ENCODE results near the gene CHRNA3. TPM values are rescaled to one million over a fixed set of nuclear protein-coding genes. Genes with fewer than 3 reads are reported as not detected.

CHRNA3 gene
- polyA plus RNA-seq, 1 donor (not counting 4 experiments of a cell fraction or from before 2014, with no cell fraction given), result not detected

DNA sequence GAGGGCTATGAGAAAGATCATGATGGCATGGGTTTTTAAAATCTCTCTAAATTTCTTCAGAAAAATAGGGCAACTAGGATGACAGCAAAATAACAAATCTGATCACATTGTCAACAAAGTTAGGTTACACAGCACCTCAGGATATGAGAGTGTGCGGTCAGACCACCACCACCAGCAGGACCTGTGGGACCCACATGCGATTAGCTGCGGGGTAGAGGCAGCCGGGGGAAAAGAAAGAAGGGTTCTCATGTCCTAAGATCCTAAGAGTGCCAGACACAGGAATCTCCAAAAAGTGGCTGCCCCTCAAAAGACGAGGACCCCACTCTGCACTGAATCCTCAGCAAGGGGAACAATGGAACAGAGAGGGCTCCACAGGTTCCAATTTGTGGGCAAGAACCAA lies 15.6 kb downstream of the CHRNA3 start:
- H3K9ac ChIP-seq (ENCODE audit: control insufficient read depth, extremely low read depth, insufficient read depth, low read length), result no peak overlapping the region
- H4K20me1 ChIP-seq (ENCODE audit: control insufficient read depth, extremely low read depth, insufficient read depth, low read length), result no peaks in the 10 kb centered on the region
- no peaks in the 10 kb centered on the region for H3K79me2 ChIP-seq (ENCODE audit: control insufficient read depth, insufficient read depth, low read length)
- no peaks in the 10 kb centered on the region for H3K4me1 ChIP-seq (ENCODE audit: control insufficient read depth, extremely low read depth, insufficient read depth, low read length)
- H3K4me3 ChIP-seq (ENCODE audit: control insufficient read depth in 2 of 3, extremely low read depth in 1 of 3, insufficient read depth in 2 of 3, low read depth in 1 of 3, low read length in 3 of 3), result no peak overlapping the region
- dilution Hi-C loops (cut with MboI; ENCODE audit: extremely low pct_ligation_motif_present, low sequenced_read_pairs), result no loop called here
- H2AFZ ChIP-seq (ENCODE audit: control insufficient read depth, low read length), result no peak overlapping the region
- TF ChIP-seq EZH2 (IDR thresholded peaks at IDR 0.05; ENCODE audit: low read length), result no peak
- TF ChIP-seq, protein P1, sequence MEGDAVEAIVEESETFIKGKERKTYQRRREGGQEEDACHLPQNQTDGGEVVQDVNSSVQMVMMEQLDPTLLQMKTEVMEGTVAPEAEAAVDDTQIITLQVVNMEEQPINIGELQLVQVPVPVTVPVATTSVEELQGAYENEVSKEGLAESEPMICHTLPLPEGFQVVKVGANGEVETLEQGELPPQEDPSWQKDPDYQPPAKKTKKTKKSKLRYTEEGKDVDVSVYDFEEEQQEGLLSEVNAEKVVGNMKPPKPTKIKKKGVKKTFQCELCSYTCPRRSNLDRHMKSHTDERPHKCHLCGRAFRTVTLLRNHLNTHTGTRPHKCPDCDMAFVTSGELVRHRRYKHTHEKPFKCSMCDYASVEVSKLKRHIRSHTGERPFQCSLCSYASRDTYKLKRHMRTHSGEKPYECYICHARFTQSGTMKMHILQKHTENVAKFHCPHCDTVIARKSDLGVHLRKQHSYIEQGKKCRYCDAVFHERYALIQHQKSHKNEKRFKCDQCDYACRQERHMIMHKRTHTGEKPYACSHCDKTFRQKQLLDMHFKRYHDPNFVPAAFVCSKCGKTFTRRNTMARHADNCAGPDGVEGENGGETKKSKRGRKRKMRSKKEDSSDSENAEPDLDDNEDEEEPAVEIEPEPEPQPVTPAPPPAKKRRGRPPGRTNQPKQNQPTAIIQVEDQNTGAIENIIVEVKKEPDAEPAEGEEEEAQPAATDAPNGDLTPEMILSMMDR (optimal IDR thresholded peaks at IDR 0.05 in 1 of 3, IDR thresholded peaks at IDR 0.05 in 1 of 3, conservative IDR thresholded peaks at IDR 0.05 in 1 of 3; ENCODE audit: extremely low read depth in 1 of 3, insufficient read depth in 2 of 3, low read length in 3 of 3), result no peak
- H3K9me1 ChIP-seq (ENCODE audit: control insufficient read depth, extremely low read depth, insufficient read depth, low read length), result no peaks in the 10 kb centered on the region
- no peaks in the 10 kb centered on the region for H3K27me3 ChIP-seq (ENCODE audit: control insufficient read depth, extremely low read depth, insufficient read depth, low read length)
- DNase-seq (ENCODE audit: low read depth, low spot score) (no peak), FAIRE-seq (no peak)
- no peak overlapping the region for H3K27ac ChIP-seq (ENCODE audit: control insufficient read depth, insufficient read depth, low read length)
- no peaks in the 10 kb centered on the region for H3K9me3 ChIP-seq (ENCODE audit: control insufficient read depth, low read depth, low read length)
- no peak overlapping the region for H3K4me2 ChIP-seq (ENCODE audit: control insufficient read depth, extremely low read depth, insufficient read depth, low read depth, low read length)
- H3K36me3 ChIP-seq (ENCODE audit: control insufficient read depth in 2 of 2, extremely low read depth in 1 of 2, insufficient read depth in 2 of 2, low read length in 2 of 2), result no peaks in the 10 kb centered on the region

DNA sequence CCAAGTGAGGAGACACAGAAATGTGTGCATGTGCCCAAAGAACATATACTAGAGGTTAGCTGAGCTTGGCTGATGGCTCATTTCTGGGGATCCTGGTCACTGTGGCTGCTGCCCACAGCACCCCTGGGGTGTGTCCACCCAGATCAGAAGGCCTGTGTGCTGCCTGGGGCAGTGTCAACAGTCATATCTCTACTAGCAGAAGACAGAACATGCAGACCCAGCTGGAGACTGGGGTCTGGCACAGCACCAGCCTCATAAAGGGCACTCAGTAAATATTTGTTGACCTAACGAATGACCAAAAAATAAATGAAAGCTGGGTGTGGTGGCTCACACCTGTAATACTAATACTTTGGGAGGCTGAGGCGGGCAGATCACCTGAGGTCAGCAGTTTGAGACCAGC lies 16.4 kb downstream of the CHRNA3 start:
- Histone ChIP-seq H3K9me3 (ENCODE audit: control insufficient read depth, low read depth, low read length) (no peaks in the 10 kb centered on the region), H4K20me1 (ENCODE audit: control insufficient read depth, extremely low read depth, insufficient read depth, low read length) (no peaks in the 10 kb centered on the region), H3K27me3 (ENCODE audit: control insufficient read depth, extremely low read depth, insufficient read depth, low read length) (no peaks in the 10 kb centered on the region), H3K4me1 (ENCODE audit: control insufficient read depth, extremely low read depth, insufficient read depth, low read length) (no peaks in the 10 kb centered on the region), H3K4me2 (ENCODE audit: control insufficient read depth, extremely low read depth, insufficient read depth, low read depth, low read length) (no peak overlapping the region), H3K9ac (ENCODE audit: control insufficient read depth, extremely low read depth, insufficient read depth, low read length) (no peak overlapping the region), H3K4me3 (ENCODE audit: control insufficient read depth in 2 of 3, extremely low read depth in 1 of 3, insufficient read depth in 2 of 3, low read depth in 1 of 3, low read length in 3 of 3) (no peak overlapping the region), H3K36me3 (ENCODE audit: control insufficient read depth in 2 of 2, extremely low read depth in 1 of 2, insufficient read depth in 2 of 2, low read length in 2 of 2) (no peaks in the 10 kb centered on the region), H3K79me2 (ENCODE audit: control insufficient read depth, insufficient read depth, low read length) (no peaks in the 10 kb centered on the region), H3K9me1 (ENCODE audit: control insufficient read depth, extremely low read depth, insufficient read depth, low read length) (no peaks in the 10 kb centered on the region), H2AFZ (ENCODE audit: control insufficient read depth, low read length) (no peak overlapping the region), H3K27ac (ENCODE audit: control insufficient read depth, insufficient read depth, low read length) (no peak overlapping the region)
- DNase-seq (ENCODE audit: low read depth, low spot score) (no peak), FAIRE-seq (no peak)
- TF ChIP-seq, protein P1 (optimal IDR thresholded peaks at IDR 0.05 in 1 of 3, IDR thresholded peaks at IDR 0.05 in 1 of 3, conservative IDR thresholded peaks at IDR 0.05 in 1 of 3; ENCODE audit: extremely low read depth in 1 of 3, insufficient read depth in 2 of 3, low read length in 3 of 3), result no peak
- TF ChIP-seq EZH2 (IDR thresholded peaks at IDR 0.05; ENCODE audit: low read length), result no peak
- dilution Hi-C loops (cut with MboI; ENCODE audit: extremely low pct_ligation_motif_present, low sequenced_read_pairs), result no loop called here

Measured in keratinocyte (primary cell).